ENCODE data around the gene CPEB2.

The CPEB2 gene

GRCh38 chr4:15012017-15012788 is 9.9 kb downstream of the CPEB2 start:
- H3K27ac Mint-ChIP-seq, result no peak overlapping the region

DNA sequence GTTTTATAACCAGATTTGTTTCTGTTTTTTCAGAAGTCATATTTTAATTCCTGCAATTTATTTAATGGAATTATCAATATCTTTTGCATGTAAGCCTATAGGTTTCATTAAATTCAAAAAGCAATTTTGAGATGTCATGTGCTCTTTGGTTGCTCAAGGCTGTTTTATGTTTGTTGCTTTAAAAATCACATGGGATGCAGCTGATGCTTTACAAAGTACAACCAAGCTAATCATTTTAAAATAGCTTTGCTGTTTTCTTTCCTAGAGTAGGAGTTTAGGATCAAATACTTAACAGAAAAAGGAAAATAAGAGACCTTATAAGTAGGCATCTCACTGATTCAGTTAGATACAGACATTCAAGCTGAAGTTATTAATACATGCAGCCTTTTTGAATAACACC is 11.3 kb downstream of the CPEB2 start:
- Mint-ChIP-seq H3K9me3 (no peaks in the 10 kb centered on the region), H3K27me3 (ENCODE audit: low read depth) (peaks cover 10% of the 10 kb centered on the region), H3K4me3 (no peak overlapping the region), H3K4me1 (no peaks in the 10 kb centered on the region), H3K36me3 (ENCODE audit: low read depth) (peaks cover 8% of the 10 kb centered on the region), H3K27ac (no peak overlapping the region)
- no peak for TF ChIP-seq CTCF (IDR thresholded peaks at IDR 0.05; ENCODE audit: unreplicated experiment in 3 of 3)

More at GRCh38 chr4:15012017-15012788, 9.9 kb downstream of the CPEB2 start:
- Mint-ChIP-seq H3K27me3 (ENCODE audit: low read depth) (peaks cover 19% of the 10 kb centered on the region), H3K4me3 (no peak overlapping the region), H3K36me3 (ENCODE audit: low read depth) (peaks cover 8% of the 10 kb centered on the region), H3K9me3 (no peaks in the 10 kb centered on the region), H3K4me1 (no peaks in the 10 kb centered on the region)
- no peak for TF ChIP-seq CTCF (IDR thresholded peaks at IDR 0.05; ENCODE audit: unreplicated experiment in 3 of 3)

DNA sequence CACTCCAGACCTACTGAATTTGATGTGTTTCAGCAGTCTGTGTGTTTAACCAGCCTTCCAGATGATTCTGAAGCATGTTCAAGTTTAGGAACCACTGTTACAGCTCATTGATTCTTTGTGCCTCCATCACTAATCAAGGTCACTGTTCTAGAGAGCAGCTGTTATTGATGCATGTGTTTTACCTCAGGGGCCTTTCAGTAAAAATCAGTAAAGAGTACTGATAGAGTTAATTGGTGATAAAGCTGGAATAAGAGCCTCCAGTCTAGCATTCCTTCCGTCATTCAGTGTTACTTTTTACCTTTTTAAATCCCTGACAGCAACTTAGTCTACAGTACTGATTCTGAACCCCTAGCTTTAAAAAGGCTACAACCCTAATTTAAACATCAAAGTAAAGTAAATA is 12.9 kb downstream of the CPEB2 start:
- H3K4me3 Mint-ChIP-seq, result no peak overlapping the region
- no peak overlapping the region for H3K27ac Mint-ChIP-seq
- peaks cover 7% of the 10 kb centered on the region for H3K27me3 Mint-ChIP-seq (ENCODE audit: low read depth)

DNA sequence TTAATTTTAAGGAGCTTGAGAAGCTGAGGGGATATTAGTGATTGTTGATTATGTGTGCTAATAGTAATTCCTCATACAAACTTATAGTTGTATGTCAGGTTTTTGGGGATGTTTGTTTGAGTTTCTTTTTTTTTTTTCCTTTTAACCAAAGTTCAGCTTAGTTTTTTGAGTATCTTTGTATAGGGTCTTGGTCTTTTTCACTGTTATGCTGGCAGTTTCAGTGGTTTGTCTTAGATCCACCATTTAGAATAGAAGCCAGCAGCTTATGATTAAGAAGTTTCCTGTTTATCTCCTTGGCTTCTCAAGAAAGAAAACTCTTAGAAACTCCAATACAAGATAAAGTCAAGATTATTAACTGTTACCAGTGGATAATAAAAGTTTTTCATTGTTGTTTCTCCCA is 16.1 kb downstream of the CPEB2 start:
- peaks cover 7% of the 10 kb centered on the region for H3K27me3 Mint-ChIP-seq (ENCODE audit: low read depth)
- H3K4me1 Mint-ChIP-seq, result no peaks in the 10 kb centered on the region
- TF ChIP-seq CTCF (IDR thresholded peaks at IDR 0.05; ENCODE audit: unreplicated experiment in 3 of 3), result no peak

More for the DNA sequence above, 12.9 kb downstream of the CPEB2 start:
- Mint-ChIP-seq H3K36me3 (ENCODE audit: low read depth) (peaks cover 10% of the 10 kb centered on the region), H3K4me1 (no peaks in the 10 kb centered on the region), H3K9me3 (no peaks in the 10 kb centered on the region)
- TF ChIP-seq CTCF (IDR thresholded peaks at IDR 0.05; ENCODE audit: unreplicated experiment in 3 of 3), result no peak

DNA sequence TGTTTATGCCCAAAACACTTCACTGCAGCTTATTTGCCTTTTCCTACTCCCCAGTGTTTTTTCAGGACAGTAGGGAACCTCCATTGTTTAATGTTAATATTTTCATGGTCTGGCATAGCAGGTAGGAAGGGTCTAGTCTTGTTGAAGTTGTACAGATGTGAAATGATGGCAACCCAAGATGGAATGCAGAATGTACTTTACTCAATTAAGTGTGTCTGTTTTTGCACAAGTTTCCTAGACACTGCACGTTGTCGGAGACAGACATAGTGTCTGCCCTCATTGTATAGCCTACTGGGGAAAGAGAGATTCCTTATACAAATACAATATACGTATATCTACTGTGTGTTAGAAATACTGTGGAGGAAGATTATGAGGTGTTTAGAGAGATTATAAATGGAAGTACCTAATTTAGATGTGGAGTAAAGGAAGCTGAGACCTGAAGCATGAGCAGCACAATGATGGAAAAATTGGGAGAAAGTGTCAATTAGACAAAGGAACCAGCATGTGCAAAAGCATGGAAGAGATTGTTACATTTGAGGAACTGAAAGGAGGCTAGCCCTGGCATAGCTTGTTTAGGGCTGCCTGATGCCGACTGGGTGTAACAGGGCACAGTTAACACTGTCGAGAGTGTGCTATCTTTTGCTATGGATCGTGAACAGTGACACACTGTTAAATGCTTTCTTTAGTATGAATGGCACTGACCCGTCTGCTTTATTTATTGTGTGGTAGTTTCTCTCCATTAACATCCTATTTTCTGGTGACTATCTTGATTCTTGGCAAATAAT is 18.4 kb downstream of the CPEB2 start:
- H3K27ac Mint-ChIP-seq, result no peak overlapping the region
- no peak overlapping the region for H3K4me3 Mint-ChIP-seq
- H3K9me3 Mint-ChIP-seq, result no peaks in the 10 kb centered on the region
- H3K27me3 Mint-ChIP-seq (ENCODE audit: low read depth), result peaks cover 1% of the 10 kb centered on the region
- H3K4me1 Mint-ChIP-seq, result no peaks in the 10 kb centered on the region
- TF ChIP-seq CTCF (IDR thresholded peaks at IDR 0.05; ENCODE audit: unreplicated experiment in 3 of 3), result no peak
- H3K36me3 Mint-ChIP-seq (ENCODE audit: low read depth), result peaks cover 10% of the 10 kb centered on the region

More for the DNA sequence above, 16.1 kb downstream of the CPEB2 start:
- Mint-ChIP-seq H3K36me3 (ENCODE audit: low read depth) (peaks cover 4% of the 10 kb centered on the region), H3K4me3 (no peak overlapping the region), H3K9me3 (no peaks in the 10 kb centered on the region), H3K27ac (no peak overlapping the region)

Measured in nephron (organoid).